Measurements from ENCODE around the gene BACE2. TPM values are rescaled to one million over a fixed set of nuclear protein-coding genes. Genes with fewer than 3 reads are reported as not detected.
A peak's percentile ranks its signal among the peaks of the same experiment; 100 is the strongest.

Gene BACE2
- total RNA-seq (2014; rRNA removed; shearing (Covaris generic)): not detected in 2 replicates
- not detected in 2 replicates for total RNA-seq (2022)
- percentile 8 among the genes with signal in this experiment for Bru-seq, nascent RNA
- BruChase-seq, experiment 1, labeled RNA remaining after a 6-hour chase: not detected
- BruChase-seq, experiment 2, labeled RNA remaining after a 2-hour chase: percentile 6 among the genes with signal in this experiment
- long read RNA-seq: 0 reads

DNA sequence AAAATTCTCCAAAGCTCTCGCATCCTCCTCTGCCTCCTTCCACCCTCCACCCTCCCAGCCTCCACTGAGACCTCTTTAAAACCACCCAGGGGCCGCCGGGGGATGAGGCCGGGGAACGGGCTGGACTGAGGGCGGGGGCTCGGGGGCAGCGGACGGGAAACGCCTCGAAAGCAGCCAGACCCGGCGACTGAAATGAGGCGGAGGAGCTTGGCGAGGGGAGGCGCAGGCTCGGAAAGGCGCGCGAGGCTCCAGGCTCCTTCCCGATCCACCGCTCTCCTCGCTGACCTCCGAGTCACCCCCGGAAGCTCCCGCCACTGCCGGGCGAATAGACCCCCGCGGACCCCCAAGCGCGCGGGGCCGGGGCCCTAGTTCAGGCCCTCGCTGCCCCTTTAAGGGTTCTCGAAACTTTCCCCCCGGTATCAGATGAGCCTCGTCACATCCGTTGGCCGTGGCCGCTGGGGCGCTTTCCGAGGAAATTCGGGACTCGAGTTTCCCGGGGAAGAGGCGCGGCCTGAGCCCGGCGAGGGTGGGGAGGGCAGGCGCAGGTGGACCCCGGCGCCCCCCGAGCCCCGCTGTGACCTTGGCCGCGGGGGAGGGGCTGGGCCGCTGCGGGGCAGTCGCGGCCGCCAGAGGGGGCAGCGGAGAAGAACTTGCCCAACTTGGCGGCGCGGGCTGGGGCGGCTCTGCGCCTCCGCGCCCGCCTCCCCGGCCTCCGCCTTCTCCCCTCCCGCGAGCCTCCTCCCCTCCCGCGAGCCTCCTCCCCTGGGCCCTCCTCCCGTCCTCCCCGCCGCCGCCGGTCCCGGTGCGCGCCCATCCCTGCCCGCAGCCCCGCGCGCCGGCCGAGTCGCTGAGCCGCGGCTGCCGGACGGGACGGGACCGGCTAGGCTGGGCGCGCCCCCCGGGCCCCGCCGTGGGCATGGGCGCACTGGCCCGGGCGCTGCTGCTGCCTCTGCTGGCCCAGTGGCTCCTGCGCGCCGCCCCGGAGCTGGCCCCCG lies at the start of gene BACE2:
Gene BACE2, plus strand, starts transcription at position 813 of the 995 bp plus-strand sequence. Its CDS starts 104 bp downstream, at position 917.
- no TSS peak for BruUV-seq (replicated peaks)
- Histone ChIP-seq H3K27ac (ENCODE audit: low read depth, low read length, poor library complexity, severe bottlenecking) (no peak within 1 kb of the TSS), H3K4me3 (ENCODE audit: low read depth, low read length, poor library complexity, severe bottlenecking) (no peak within 1 kb of the TSS), H3K79me2 (ENCODE audit: insufficient read depth, low read depth, low read length) (no peaks in the 10 kb centered on the region), H3K4me2 (ENCODE audit: low read length) (no peak within 1 kb of the TSS), H3K36me3 (ENCODE audit: insufficient read depth, low read length) (no peaks in the 10 kb centered on the region), H3K9me2 (ENCODE audit: insufficient read depth, low read length) (no peaks in the 10 kb centered on the region), H3K9me3 (ENCODE audit: low read length) (no peaks in the 10 kb centered on the region), H3K4me1 (ENCODE audit: insufficient read depth, low read length, poor library complexity, severe bottlenecking) (no peaks in the 10 kb centered on the region), H4K20me1 (ENCODE audit: insufficient read depth, low read length) (no peaks in the 10 kb centered on the region), H2AFZ (ENCODE audit: low read length) (no peak within 1 kb of the TSS)
- intact Hi-C loops (cut with micrococcal nuclease; ENCODE audit: unreplicated experiment): no loop called here
- ChIA-PET POLR2A (no interaction called here), CTCF (ENCODE audit: unreplicated experiment) (no interaction called here)
- no peak for DNase-seq (ENCODE audit: low spot score)
- TF ChIP-seq, protein P1, sequence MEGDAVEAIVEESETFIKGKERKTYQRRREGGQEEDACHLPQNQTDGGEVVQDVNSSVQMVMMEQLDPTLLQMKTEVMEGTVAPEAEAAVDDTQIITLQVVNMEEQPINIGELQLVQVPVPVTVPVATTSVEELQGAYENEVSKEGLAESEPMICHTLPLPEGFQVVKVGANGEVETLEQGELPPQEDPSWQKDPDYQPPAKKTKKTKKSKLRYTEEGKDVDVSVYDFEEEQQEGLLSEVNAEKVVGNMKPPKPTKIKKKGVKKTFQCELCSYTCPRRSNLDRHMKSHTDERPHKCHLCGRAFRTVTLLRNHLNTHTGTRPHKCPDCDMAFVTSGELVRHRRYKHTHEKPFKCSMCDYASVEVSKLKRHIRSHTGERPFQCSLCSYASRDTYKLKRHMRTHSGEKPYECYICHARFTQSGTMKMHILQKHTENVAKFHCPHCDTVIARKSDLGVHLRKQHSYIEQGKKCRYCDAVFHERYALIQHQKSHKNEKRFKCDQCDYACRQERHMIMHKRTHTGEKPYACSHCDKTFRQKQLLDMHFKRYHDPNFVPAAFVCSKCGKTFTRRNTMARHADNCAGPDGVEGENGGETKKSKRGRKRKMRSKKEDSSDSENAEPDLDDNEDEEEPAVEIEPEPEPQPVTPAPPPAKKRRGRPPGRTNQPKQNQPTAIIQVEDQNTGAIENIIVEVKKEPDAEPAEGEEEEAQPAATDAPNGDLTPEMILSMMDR (conservative IDR thresholded peaks at IDR 0.05; ENCODE audit: low read length): no peak
- TF ChIP-seq EZH2phosphoT487 (IDR thresholded peaks at IDR 0.05; ENCODE audit: borderline replicate concordance, low read depth, low read length): no peak

DNA sequence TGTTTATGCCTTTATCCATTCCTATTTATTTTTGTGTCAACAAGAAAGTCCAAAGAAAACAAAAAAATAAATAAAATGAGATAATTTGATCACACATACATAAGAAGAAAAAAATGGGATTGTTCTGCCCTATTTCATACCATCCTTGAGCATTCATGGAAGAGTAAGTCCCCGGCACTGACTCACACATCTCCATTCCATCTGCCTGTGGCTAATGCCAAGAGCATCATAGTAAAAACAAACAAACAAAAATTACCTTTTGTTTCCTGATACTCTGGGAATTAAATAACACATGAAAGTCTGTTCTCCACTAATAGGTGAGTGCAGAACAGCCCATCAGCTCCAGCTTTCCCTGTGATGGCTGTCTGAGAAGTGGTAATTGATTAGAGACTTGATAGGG lies 48.1 kb upstream of the BACE2 start:
- ChIA-PET CTCF (ENCODE audit: unreplicated experiment) (interaction anchor here (0.6 to 1.0 kb wide), 2 partner anchors 16 to 697 kb away, joined by 3 read pairs; no protein-coding TSS in a partner anchor), POLR2A (no interaction called here)
- Histone ChIP-seq H2AFZ (ENCODE audit: low read length) (no peak overlapping the region), H3K4me3 (ENCODE audit: low read depth, low read length, poor library complexity, severe bottlenecking) (no peak overlapping the region), H4K20me1 (ENCODE audit: insufficient read depth, low read length) (no peaks in the 10 kb centered on the region), H3K79me2 (ENCODE audit: insufficient read depth, low read depth, low read length) (no peaks in the 10 kb centered on the region), H3K4me2 (ENCODE audit: low read length) (no peak overlapping the region), H3K9me3 (ENCODE audit: low read length) (no peaks in the 10 kb centered on the region), H3K27ac (ENCODE audit: low read depth, low read length, poor library complexity, severe bottlenecking) (no peak overlapping the region), H3K36me3 (ENCODE audit: insufficient read depth, low read length) (no peaks in the 10 kb centered on the region), H3K9me2 (ENCODE audit: insufficient read depth, low read length) (no peaks in the 10 kb centered on the region), H3K4me1 (ENCODE audit: insufficient read depth, low read length, poor library complexity, severe bottlenecking) (no peaks in the 10 kb centered on the region)
- DNase-seq (ENCODE audit: low spot score): no peak
- intact Hi-C loops (cut with micrococcal nuclease; ENCODE audit: unreplicated experiment): no loop called here
- TF ChIP-seq, protein P1 (conservative IDR thresholded peaks at IDR 0.05; ENCODE audit: low read length): no peak
- TF ChIP-seq EZH2phosphoT487 (IDR thresholded peaks at IDR 0.05; ENCODE audit: borderline replicate concordance, low read depth, low read length): no peak
- no TSS peak for BruUV-seq (replicated peaks)

All from OCI-LY7 (cell line).